Measurements from ENCODE around the gene SSPN. TPM values are rescaled to one million over a fixed set of nuclear protein-coding genes. Genes with fewer than 3 reads are reported as not detected.
A peak's percentile ranks its signal among the peaks of the same experiment; 100 is the strongest.

SSPN gene
- total RNA-seq, 1 experiment from 2014 or later = 10.4 TPM

GRCh38 chr12:26271024-26271423 lies 75.7 kb downstream of the SSPN start:
- H3F3A ChIP-seq (ENCODE audit: insufficient read depth, low read depth) = peaks cover 30% of the 10 kb centered on the region
- H3K9me3 ChIP-seq (ENCODE audit: insufficient read depth, low read depth) = no peaks in the 10 kb centered on the region; the same call in 1 of the 2 replicates
- no peak for DNase-seq
- no peaks in the 10 kb centered on the region for H3K27me3 ChIP-seq (ENCODE audit: insufficient read depth, low read depth)
- H3K36me3 ChIP-seq (ENCODE audit: low read depth) = no peaks in the 10 kb centered on the region
- intact Hi-C loops (cut with micrococcal nuclease; ENCODE audit: unreplicated experiment) = loop anchor here (10.0 kb wide), 1 partner anchor 564 kb away; the partner anchor contains the start of gene ITPR2
- H3K4me1 ChIP-seq (replicated peaks; ENCODE audit: insufficient read depth) = peaks cover 66% of the 10 kb centered on the region
- peak overlapping the region; percentile 4; the same call in 1 of the 2 replicates for H3K27ac ChIP-seq
- no TSS peak for BruUV-seq (replicated peaks)
- no peaks in the 10 kb centered on the region for H3K79me2 ChIP-seq (ENCODE audit: low read depth)
- ChIA-PET POLR2A (ENCODE audit: unreplicated experiment) (interaction anchor here (1.2 kb wide), 1 partner anchor 25 kb away, joined by 8 read pairs; no protein-coding TSS in a partner anchor), CTCF (interaction anchor here (0.5 kb wide), 1 partner anchor 146 kb away, joined by 3 read pairs; the partner anchor contains the start of gene BHLHE41)
- peak overlapping the region; percentile 13; the same call in 1 of the 2 replicates for H3K4me2 ChIP-seq
- H3K4me3 ChIP-seq = no peak overlapping the region
- H2AFZ ChIP-seq = no peak overlapping the region
- H4K20me1 ChIP-seq (ENCODE audit: insufficient read depth) = no peaks in the 10 kb centered on the region
- H3K9me2 ChIP-seq (ENCODE audit: insufficient read depth) = no peaks in the 10 kb centered on the region
- TF ChIP-seq EZH2 (IDR thresholded peaks at IDR 0.05; ENCODE audit: low read depth) (no peak), CTCF (conservative IDR thresholded peaks at IDR 0.05) (no peak)

GRCh38 chr12:26271889-26272492 lies 76.6 kb downstream of the SSPN start:
- H3K27ac ChIP-seq = no peak overlapping the region
- TF ChIP-seq CTCF (conservative IDR thresholded peaks at IDR 0.05) (no peak), EZH2 (IDR thresholded peaks at IDR 0.05; ENCODE audit: low read depth) (no peak)
- ChIA-PET POLR2A (ENCODE audit: unreplicated experiment) (interaction anchor here (0.5 to 1.2 kb wide), 5 partner anchors 16 to 561 kb away, joined by 3 to 11 read pairs (median 4); partner anchors contain the start of gene ITPR2), CTCF (interaction anchor here (0.5 to 1.3 kb wide), 7 partner anchors 23 to 1304 kb away, joined by 3 to 4 read pairs (median 3); no protein-coding TSS in a partner anchor)
- intact Hi-C loops (cut with micrococcal nuclease; ENCODE audit: unreplicated experiment) = loop anchor here (10.0 kb wide), 1 partner anchor 563 kb away; the partner anchor contains the start of gene ITPR2
- H3K4me2 ChIP-seq = no peak overlapping the region
- H4K20me1 ChIP-seq (ENCODE audit: insufficient read depth) = no peaks in the 10 kb centered on the region
- no TSS peak for BruUV-seq (replicated peaks)
- H3K79me2 ChIP-seq (ENCODE audit: low read depth) = no peaks in the 10 kb centered on the region
- H3K36me3 ChIP-seq (ENCODE audit: low read depth) = no peaks in the 10 kb centered on the region
- H3K4me3 ChIP-seq = no peak overlapping the region
- DNase-seq = peak in 1 of 2 experiments; percentile 84
- peaks cover 33% of the 10 kb centered on the region for H3F3A ChIP-seq (ENCODE audit: insufficient read depth, low read depth)
- no peaks in the 10 kb centered on the region for H3K9me3 ChIP-seq (ENCODE audit: insufficient read depth, low read depth)
- H2AFZ ChIP-seq = no peak overlapping the region
- H3K4me1 ChIP-seq (replicated peaks; ENCODE audit: insufficient read depth) = peaks cover 69% of the 10 kb centered on the region
- H3K9me2 ChIP-seq (ENCODE audit: insufficient read depth) = no peaks in the 10 kb centered on the region
- no peaks in the 10 kb centered on the region for H3K27me3 ChIP-seq (ENCODE audit: insufficient read depth, low read depth)

- DNase-seq = no peak
- Histone ChIP-seq H3K36me3 (ENCODE audit: low read depth) (no peaks in the 10 kb centered on the region), H3K4me1 (replicated peaks; ENCODE audit: insufficient read depth) (peaks cover 67% of the 10 kb centered on the region), H3K9me3 (ENCODE audit: insufficient read depth, low read depth) (no peaks in the 10 kb centered on the region), H3K4me3 (no peak overlapping the region), H4K20me1 (ENCODE audit: insufficient read depth) (no peaks in the 10 kb centered on the region), H3F3A (ENCODE audit: insufficient read depth, low read depth) (peaks cover 33% of the 10 kb centered on the region), H3K27ac (peak overlapping the region; percentile 98; the same call in 1 of the 2 replicates), H3K27me3 (ENCODE audit: insufficient read depth, low read depth) (no peaks in the 10 kb centered on the region), H3K9me2 (ENCODE audit: insufficient read depth) (no peaks in the 10 kb centered on the region), H2AFZ (peak overlapping the region; percentile 45; the same call in 1 of the 2 replicates), H3K79me2 (ENCODE audit: low read depth) (no peaks in the 10 kb centered on the region), H3K4me2 (peak overlapping the region; percentile 71; the same call in 1 of the 2 replicates)
- TF ChIP-seq EZH2 (IDR thresholded peaks at IDR 0.05; ENCODE audit: low read depth) (no peak), CTCF (conservative IDR thresholded peaks at IDR 0.05) (no peak)
- CTCF ChIA-PET = no interaction called here
- intact Hi-C loops (cut with micrococcal nuclease; ENCODE audit: unreplicated experiment) = loop anchor here (10.0 kb wide), 1 partner anchor 562 kb away; the partner anchor contains the start of gene ITPR2
- BruUV-seq (replicated peaks) = no TSS peak
- POLR2A ChIA-PET (ENCODE audit: unreplicated experiment) = interaction anchor here (0.7 kb wide), 1 partner anchor 15 kb away, joined by 3 read pairs; no protein-coding TSS in a partner anchor
Measured at GRCh38 chr12:26272851-26273250, 77.5 kb downstream of the SSPN start.

All from PC-9 (cell line).